CD4-positive, alpha-beta T cell treated with Interleukin-2 at 100 ng/mL for 4 hours (primary cell): ENCODE results near the gene CERS6.

ENCODE experiments used
- DNase-seq: peaks from one replicate; pipeline ENCODE4 v3.0.0-alpha.2; 2020; ENCODE audit warnings: low spot score

The CERS6 gene

GRCh38 chr2:168530982-168531622, 75.0 kb downstream of the CERS6 start:
- no peak for DNase-seq

- DNase-seq: no peak
Observed at GRCh38 chr2:168534926-168535325, 78.9 kb downstream of the CERS6 start.

- DNase-seq: no peak
Observed at GRCh38 chr2:168536925-168537466, 80.9 kb downstream of the CERS6 start.

- no peak for DNase-seq
Observed at GRCh38 chr2:168538133-168538532, 82.1 kb downstream of the CERS6 start.

GRCh38 chr2:168538534-168538933, 82.5 kb downstream of the CERS6 start:
- no peak for DNase-seq

GRCh38 chr2:168539945-168540344, 83.9 kb downstream of the CERS6 start:
- DNase-seq: no peak

- DNase-seq: no peak
Observed at GRCh38 chr2:168541858-168542257, 85.8 kb downstream of the CERS6 start.

GRCh38 chr2:168543037-168543436, 87.0 kb downstream of the CERS6 start:
- DNase-seq: no peak

- DNase-seq: no peak
Observed at GRCh38 chr2:168543935-168544334, 87.9 kb downstream of the CERS6 start.

GRCh38 chr2:168545439-168546082, 89.5 kb downstream of the CERS6 start:
- DNase-seq: no peak

GRCh38 chr2:168550670-168551069, 94.6 kb downstream of the CERS6 start:
- no peak for DNase-seq

- no peak for DNase-seq
Observed at GRCh38 chr2:168552450-168552856, 96.4 kb downstream of the CERS6 start.

- DNase-seq: no peak
Observed at GRCh38 chr2:168555283-168555682, 99.2 kb downstream of the CERS6 start.

- DNase-seq: no peak
Observed at GRCh38 chr2:168559187-168559586, 103.1 kb downstream of the CERS6 start.

GRCh38 chr2:168560817-168561499, 104.9 kb downstream of the CERS6 start:
- no peak for DNase-seq

- no peak for DNase-seq
Observed at GRCh38 chr2:168561991-168562390, 105.9 kb downstream of the CERS6 start.

GRCh38 chr2:168562971-168563370, 106.9 kb downstream of the CERS6 start:
- DNase-seq: no peak

- DNase-seq: no peak
Observed at GRCh38 chr2:168564641-168565040, 108.6 kb downstream of the CERS6 start.

- DNase-seq: no peak
Observed at GRCh38 chr2:168565112-168565511, 109.0 kb downstream of the CERS6 start.

GRCh38 chr2:168565512-168565911, 109.4 kb downstream of the CERS6 start:
- DNase-seq: no peak

- no peak for DNase-seq
Observed at GRCh38 chr2:168566974-168567665, 111.0 kb downstream of the CERS6 start.

- DNase-seq: no peak
Observed at GRCh38 chr2:168567836-168568235, 111.8 kb downstream of the CERS6 start.
